ENCODE measurements around the gene FBXW4. TPM values are rescaled to one million over a fixed set of nuclear protein-coding genes. Genes with fewer than 3 reads are reported as not detected.
"Not testable (repeated sequence)": the region's sequence is repeated elsewhere in the genome, so short reads cannot be mapped to it uniquely, and the experiment has no call there.

FBXW4 gene
- total and polyA plus RNA-seq, 2 of the 8 experiments (the other 6 are each of a cell fraction or from before 2014, with no cell fraction given) = 29.0 to 32.8 TPM

- TF ChIP-seq CEBPB (IDR thresholded peaks at IDR 0.05; ENCODE audit: low read depth, low read length) = no peak
Observed at GRCh38 chr10:101639141-101639900, 55.6 kb downstream of the FBXW4 start (continued).

DNA sequence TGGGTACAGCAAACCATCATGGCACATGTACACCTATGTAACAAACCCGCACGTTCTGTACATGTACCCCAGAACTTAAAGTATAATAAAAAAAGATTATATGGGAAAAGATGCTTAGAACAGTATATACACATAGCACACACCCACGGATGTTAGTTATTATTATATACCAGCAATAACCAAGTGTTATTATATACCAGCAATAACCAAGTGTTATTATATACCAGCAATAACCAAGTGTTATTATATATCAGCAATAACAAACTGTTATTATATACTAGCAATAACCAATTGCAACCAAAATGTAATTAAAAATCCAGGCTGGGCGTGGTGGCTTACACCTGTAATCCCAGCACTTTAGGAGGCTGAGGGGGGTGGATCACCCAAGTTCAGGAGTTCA lies 61.5 kb downstream of the FBXW4 start:
- WGBS, 2 experiments (ENCODE audit: extremely low coverage in 1 of 2, insufficient coverage in 1 of 2, insufficient read length in 1 of 2, insufficient replicate concordance in 2 of 2, low coverage in 1 of 2, low lambda C conversion rate in 2 of 2, missing lambda C conversion rate in 1 of 2) = 92% methylated on average over 4 of the region's 4 CpGs; no CpG with 5 or more reads in 1 of the 2 experiments

More for the DNA sequence above, 61.5 kb downstream of the FBXW4 start:
- H2AK5ac ChIP-seq (ENCODE audit: low read depth, low read length); FAIRE-seq; H3K4me1 ChIP-seq (replicated peaks in 1 of 4; ENCODE audit: control insufficient read depth in 3 of 4, insufficient read depth in 4 of 4, low read length in 3 of 4); H3K27me3 ChIP-seq (replicated peaks in 1 of 4; ENCODE audit: control insufficient read depth in 3 of 4, extremely low read depth in 1 of 4, insufficient read depth in 3 of 4, low read length in 3 of 4); H3K79me2 ChIP-seq (ENCODE audit: control insufficient read depth in 1 of 2, insufficient read depth in 2 of 2, low read length in 2 of 2); CTCF ChIA-PET (ENCODE audit: partially characterized antibody); H3K79me1 ChIP-seq (ENCODE audit: low read depth, low read length); H3K23me2 ChIP-seq (ENCODE audit: low read depth, low read length); H3K14ac ChIP-seq (ENCODE audit: insufficient read length); H3K23ac ChIP-seq (ENCODE audit: insufficient read length); H3K4ac ChIP-seq (replicated peaks; ENCODE audit: insufficient read length, low read depth, low read length); H2AFZ ChIP-seq (ENCODE audit: low read length); H3K18ac ChIP-seq (ENCODE audit: extremely low read depth, low read length); H3K56ac ChIP-seq (replicated peaks; ENCODE audit: insufficient read length, low read depth, low read length); H2BK15ac ChIP-seq (ENCODE audit: low read length); H3K36me3 ChIP-seq (ENCODE audit: control insufficient read depth in 2 of 4, insufficient read depth in 4 of 4, low read length in 3 of 4); H2BK5ac ChIP-seq (ENCODE audit: low read depth, low read length); H3K4me2 ChIP-seq (ENCODE audit: insufficient read depth in 1 of 2, low read depth in 2 of 2, low read length in 2 of 2); H2BK20ac ChIP-seq (ENCODE audit: low read length); H4K20me1 ChIP-seq (replicated peaks in 1 of 2; ENCODE audit: control insufficient read depth in 1 of 2, insufficient read depth in 2 of 2, low read length in 2 of 2); H4K91ac ChIP-seq (replicated peaks; ENCODE audit: insufficient read length, low read length); H2BK12ac ChIP-seq (ENCODE audit: low read depth, low read length); DNase-seq (ENCODE audit: low read depth in 1 of 2, low spot score in 2 of 2); H4K8ac ChIP-seq (ENCODE audit: extremely low read depth, insufficient read depth, low read length); H2BK120ac ChIP-seq (replicated peaks; ENCODE audit: low read depth, low read length); H3K27ac ChIP-seq (ENCODE audit: low read depth, low read length); H3K4me3 ChIP-seq (ENCODE audit: extremely low read depth in 1 of 4, insufficient read depth in 2 of 4, low read depth in 3 of 4, low read length in 4 of 4); H3K9ac ChIP-seq (replicated peaks in 1 of 4; ENCODE audit: extremely low read depth in 1 of 4, low read depth in 3 of 4, low read length in 3 of 4); H3K9me3 ChIP-seq (ENCODE audit: insufficient read depth in 2 of 2, low read depth in 1 of 2, low read length in 1 of 2); H4K5ac ChIP-seq (ENCODE audit: insufficient read length, low read depth, low read length); POLR2A ChIA-PET (ENCODE audit: partially characterized antibody): not testable (repeated sequence)

All from H1 (cell line).